GM20000 (cell line): ENCODE measurements around the gene EML6.

Experiments
- DNase-seq: peaks from one replicate; pipeline ENCODE4 v3.0.0; 2012; ENCODE audit warnings: low spot score
- CTCF ChIP-seq: IDR thresholded peaks from 2 replicates; pipeline ENCODE4 v1.5.1; 2012; ENCODE audit warnings: mild to moderate bottlenecking, control low read depth; ENCODE audit errors: extremely low read depth, missing control alignments

EML6 gene

GRCh38 chr2:54924121-54924520, 200.7 kb downstream of the EML6 start:
- no peak for TF ChIP-seq CTCF
- no peak for DNase-seq

GRCh38 chr2:54925022-54925421, 201.6 kb downstream of the EML6 start:
- TF ChIP-seq CTCF, result no peak
- DNase-seq, result no peak

GRCh38 chr2:54927085-54927750, 203.8 kb downstream of the EML6 start:
- no peak for DNase-seq
- TF ChIP-seq CTCF, result no peak

GRCh38 chr2:54927751-54928615, 204.5 kb downstream of the EML6 start:
- no peak for TF ChIP-seq CTCF
- DNase-seq, result no peak

- no peak for DNase-seq
- no peak for TF ChIP-seq CTCF
These were observed 205.3 kb downstream of the EML6 start for GRCh38 chr2:54928719-54929118.

- no peak for DNase-seq
- no peak for TF ChIP-seq CTCF
These were observed 208.0 kb downstream of the EML6 start for GRCh38 chr2:54931473-54931872.

- TF ChIP-seq CTCF, result no peak
- DNase-seq, result no peak
These were observed 211.9 kb downstream of the EML6 start for GRCh38 chr2:54935389-54935788.
